ENCODE results near the gene LRIF1.

DNA sequence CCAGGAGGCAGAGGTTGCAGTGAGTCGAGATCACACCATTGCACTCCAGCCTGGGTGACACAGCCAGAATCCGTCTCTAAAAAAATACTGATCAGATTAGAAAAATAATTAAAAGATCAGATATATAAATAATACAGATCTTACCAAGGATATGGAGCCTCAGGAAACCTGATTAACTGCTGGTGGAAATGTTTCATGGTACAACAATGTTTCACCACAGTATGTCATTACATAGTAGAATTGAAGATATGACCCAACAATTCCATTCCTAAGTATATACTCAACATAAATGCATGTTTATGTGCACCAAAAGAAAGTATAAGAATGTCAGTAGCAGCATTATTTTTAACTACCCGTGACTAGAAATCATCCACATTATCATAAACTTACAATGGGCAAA, 49.0 kb downstream of the LRIF1 start:
- TF ChIP-seq, protein P1, sequence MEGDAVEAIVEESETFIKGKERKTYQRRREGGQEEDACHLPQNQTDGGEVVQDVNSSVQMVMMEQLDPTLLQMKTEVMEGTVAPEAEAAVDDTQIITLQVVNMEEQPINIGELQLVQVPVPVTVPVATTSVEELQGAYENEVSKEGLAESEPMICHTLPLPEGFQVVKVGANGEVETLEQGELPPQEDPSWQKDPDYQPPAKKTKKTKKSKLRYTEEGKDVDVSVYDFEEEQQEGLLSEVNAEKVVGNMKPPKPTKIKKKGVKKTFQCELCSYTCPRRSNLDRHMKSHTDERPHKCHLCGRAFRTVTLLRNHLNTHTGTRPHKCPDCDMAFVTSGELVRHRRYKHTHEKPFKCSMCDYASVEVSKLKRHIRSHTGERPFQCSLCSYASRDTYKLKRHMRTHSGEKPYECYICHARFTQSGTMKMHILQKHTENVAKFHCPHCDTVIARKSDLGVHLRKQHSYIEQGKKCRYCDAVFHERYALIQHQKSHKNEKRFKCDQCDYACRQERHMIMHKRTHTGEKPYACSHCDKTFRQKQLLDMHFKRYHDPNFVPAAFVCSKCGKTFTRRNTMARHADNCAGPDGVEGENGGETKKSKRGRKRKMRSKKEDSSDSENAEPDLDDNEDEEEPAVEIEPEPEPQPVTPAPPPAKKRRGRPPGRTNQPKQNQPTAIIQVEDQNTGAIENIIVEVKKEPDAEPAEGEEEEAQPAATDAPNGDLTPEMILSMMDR (IDR thresholded peaks at IDR 0.05): no peak
- TF ChIP-seq POLR2A (IDR thresholded peaks at IDR 0.05) (no peak), EP300 (IDR thresholded peaks at IDR 0.05) (no peak), POLR2AphosphoS5 (IDR thresholded peaks at IDR 0.05) (no peak)
